Mucosa of descending colon (tissue), 3 donors: ENCODE measurements around the gene SREBF2. TPM values are rescaled to one million over a fixed set of nuclear protein-coding genes. Genes with fewer than 3 reads are reported as not detected.

ENCODE experiments used
- ATAC-seq: fragments of 200-7000 bp; cut with Tn5 transposase; one replicate; pipeline ENCODE4 v1.9.1; 2020; ENCODE audit warnings: mild to moderate bottlenecking, moderate library complexity
- DNase-seq, 3 donors: peaks; one replicate each; pipeline ENCODE4 v3.0.0-alpha.2; 2020
- H3K36me3 ChIP-seq: fragments of 200-600 bp; one replicate; pipeline ENCODE4 v1.8.0; 2021; ENCODE audit warnings: low read depth, mild to moderate bottlenecking
- H3K4me1 ChIP-seq: fragments of 200-600 bp; one replicate; pipeline ENCODE4 v1.8.0; 2021; ENCODE audit warnings: low read depth, mild to moderate bottlenecking
- H3K4me3 ChIP-seq: fragments of 200-600 bp; one replicate; pipeline ENCODE4 v1.8.0; 2021; ENCODE audit warnings: mild to moderate bottlenecking
- H3K9me3 ChIP-seq: fragments of 200-600 bp; one replicate; pipeline ENCODE4 v1.8.0; 2021; ENCODE audit warnings: mild to moderate bottlenecking
- CTCF ChIP-seq: fragments of 200-600 bp; IDR thresholded peaks from one replicate; pipeline ENCODE4 v1.8.0; 2022; ENCODE audit warnings: antibody characterized with exemption, mild to moderate bottlenecking
- intact Hi-C, 2 donors: fragments of 100-400 bp; cut with DNase I in 1 of 2; cut with micrococcal nuclease in 1 of 2; formaldehyde crosslinking; loops; one replicate each; pipeline versions ENCODE4 v1.11.0 to v1.11.1; 2022; cut with DNase I, micrococcal nuclease
- total RNA-seq, 3 donors: library from RNA; stranded (reverse); fragmentation: NEBNext Ultra II Directional in 2 of 3; extraction: Animal tissue kit (Norgen Biotek cat#: 25700) in 2 of 3; gene quantifications; one replicate each; pipeline versions ENCODE4 v1.2.1 to v1.2.4, GENCODE V29; 2021 to 2023
- donor health status: DM: no; HTN: no; CAD: no; lungs with moderate emphysema.
- donor health status: DM: no; HTN: no; CAD: no.
- donor health status: DM: no; HTN: yes; CAD: no.

Gene SREBF2
- total RNA-seq, 3 donors from 2014 or later = 139 to 254 (median 169) TPM

GRCh38 chr22:41875531-41876270 is 42.8 kb downstream of the SREBF2 start:
- no peak overlapping the region for H3K4me3 ChIP-seq
- intact Hi-C loops = no loop called here
- no peak for ATAC-seq

GRCh38 chr22:41876275-41876674 is 43.4 kb downstream of the SREBF2 start:
- no peak for ATAC-seq
- no peak for TF ChIP-seq CTCF
- intact Hi-C loops = no loop called here

More at GRCh38 chr22:41875531-41876270, 42.8 kb downstream of the SREBF2 start:
- DNase-seq = no peak
- Histone ChIP-seq H3K4me1 (no peaks in the 10 kb centered on the region), H3K36me3 (peaks cover 23% of the 10 kb centered on the region), H3K9me3 (no peaks in the 10 kb centered on the region)
- TF ChIP-seq CTCF = no peak

GRCh38 chr22:41876675-41877074 is 43.8 kb downstream of the SREBF2 start:
- no peaks in the 10 kb centered on the region for H3K4me1 ChIP-seq
- no peak for ATAC-seq
- DNase-seq = no peak
- no peak overlapping the region for H3K4me3 ChIP-seq
- no peak for TF ChIP-seq CTCF
- H3K36me3 ChIP-seq = peaks cover 13% of the 10 kb centered on the region
- intact Hi-C loops = no loop called here
- H3K9me3 ChIP-seq = no peaks in the 10 kb centered on the region

More at GRCh38 chr22:41876275-41876674, 43.4 kb downstream of the SREBF2 start:
- H3K4me3 ChIP-seq = no peak overlapping the region
- H3K9me3 ChIP-seq = no peaks in the 10 kb centered on the region
- DNase-seq = no peak
- H3K36me3 ChIP-seq = peaks cover 17% of the 10 kb centered on the region
- no peaks in the 10 kb centered on the region for H3K4me1 ChIP-seq

DNA sequence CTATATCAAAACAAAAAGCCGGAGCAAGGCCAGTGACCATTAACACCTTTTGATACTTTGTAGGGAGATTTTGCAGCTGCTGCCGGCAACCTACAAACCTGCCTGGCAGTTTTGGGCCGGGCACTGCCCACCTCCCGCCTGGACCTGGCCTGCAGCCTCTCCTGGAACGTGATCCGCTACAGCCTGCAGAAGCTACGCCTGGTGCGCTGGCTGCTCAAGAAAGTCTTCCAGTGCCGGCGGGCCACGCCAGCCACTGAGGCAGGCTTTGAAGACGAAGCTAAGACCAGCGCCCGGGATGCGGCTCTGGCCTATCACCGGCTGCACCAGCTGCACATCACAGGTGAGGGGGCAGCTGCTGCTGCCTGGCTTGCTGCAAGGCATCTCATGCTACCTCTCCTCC is 47.7 kb downstream of the SREBF2 start:
- no peak for TF ChIP-seq CTCF
- no peak for ATAC-seq
- H3K4me3 ChIP-seq = no peak overlapping the region
- H3K9me3 ChIP-seq = no peaks in the 10 kb centered on the region
- intact Hi-C loops = no loop called here
- peaks cover 19% of the 10 kb centered on the region for H3K36me3 ChIP-seq
- DNase-seq = no peak
- no peaks in the 10 kb centered on the region for H3K4me1 ChIP-seq

DNA sequence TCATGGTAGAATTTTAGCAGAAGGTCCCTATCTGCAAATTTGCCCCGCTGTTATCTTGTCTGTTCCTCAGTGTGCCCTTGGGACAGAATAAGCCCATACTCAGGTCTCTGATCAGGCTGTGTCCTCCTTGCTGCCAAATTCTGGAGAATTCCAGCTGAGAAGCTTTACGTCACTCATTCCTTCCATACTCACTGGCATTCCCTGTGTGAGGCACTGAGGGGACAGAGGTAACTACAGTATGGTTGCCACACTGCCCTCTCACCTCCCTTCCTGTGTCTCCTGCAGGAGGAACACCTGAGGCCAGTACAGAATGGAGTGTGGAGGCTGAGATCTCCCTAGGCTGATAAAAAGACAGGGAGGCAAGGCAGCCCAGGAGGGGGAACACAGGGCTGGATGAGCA is 50.5 kb downstream of the SREBF2 start:
- Histone ChIP-seq H3K4me1 (no peaks in the 10 kb centered on the region), H3K4me3 (no peak overlapping the region), H3K36me3 (peaks cover 16% of the 10 kb centered on the region), H3K9me3 (no peaks in the 10 kb centered on the region)
- intact Hi-C loops = no loop called here
- no peak for TF ChIP-seq CTCF
- ATAC-seq (peak; percentile 6), DNase-seq (no peak)
